Smooth muscle cell (in vitro differentiated cells): ENCODE measurements around the gene PDZRN4. TPM values are rescaled to one million over a fixed set of nuclear protein-coding genes. Genes with fewer than 3 reads are reported as not detected.

Experiments
- DNase-seq: peaks from one replicate; lab custom pipeline; 2025; ENCODE audit not compliant: unreplicated experiment; lab: John Stamatoyannopoulos, UW
- H2AFZ ChIP-seq: fragments of 200-600 bp; sonication (generic); 2 replicates; pipeline ENCODE4 v1.6.0; 2016; ENCODE audit warnings: antibody characterized with exemption, low read depth, mild to moderate bottlenecking
- H3F3A ChIP-seq: fragments of 200-600 bp; sonication (generic); 2 replicates; pipeline ENCODE4 v1.6.0; 2017; ENCODE audit warnings: antibody characterized with exemption, low read depth
- H3K27ac ChIP-seq: fragments of 200-600 bp; sonication (generic); 2 replicates; pipeline ENCODE4 v1.5.1; 2016; ENCODE audit warnings: low read depth, mild to moderate bottlenecking
- H3K27me3 ChIP-seq: fragments of 200-600 bp; sonication (generic); 2 replicates; pipeline ENCODE4 v1.6.1; 2016; ENCODE audit warnings: low read depth, mild to moderate bottlenecking
- H3K36me3 ChIP-seq: fragments of 200-600 bp; sonication (generic); 2 replicates; pipeline ENCODE4 v1.5.1; 2016; ENCODE audit warnings: low read depth
- H3K4me1 ChIP-seq: fragments of 200-600 bp; sonication (generic); 2 replicates; pipeline ENCODE4 v1.5.1; 2016; ENCODE audit warnings: low read depth
- H3K4me2 ChIP-seq: fragments of 200-600 bp; sonication (generic); 2 replicates; pipeline ENCODE4 v1.6.0; 2016; ENCODE audit warnings: mild to moderate bottlenecking
- H3K4me3 ChIP-seq: fragments of 200-600 bp; sonication (generic); 2 replicates; pipeline ENCODE4 v1.5.1; 2016; ENCODE audit warnings: mild to moderate bottlenecking
- H3K79me2 ChIP-seq: fragments of 200-600 bp; sonication (generic); 2 replicates; pipeline ENCODE4 v1.6.0; 2016; ENCODE audit warnings: low read depth, mild to moderate bottlenecking
- H3K9ac ChIP-seq: fragments of 200-600 bp; sonication (generic); 2 replicates; pipeline ENCODE4 v1.6.0; 2016; ENCODE audit warnings: low read depth
- H3K9me3 ChIP-seq: fragments of 200-600 bp; sonication (generic); replicated peaks from 2 replicates; pipeline ENCODE4 v1.5.1; 2016; ENCODE audit warnings: low read depth
- H4K20me1 ChIP-seq: fragments of 200-600 bp; sonication (generic); 2 replicates; pipeline ENCODE4 v1.6.0; 2016; ENCODE audit warnings: low read depth
- WGBS: methylation state at CpG from one replicate; pipeline ENCODE4 v1.1.7; 2016; ENCODE audit warnings: low lambda C conversion rate; 5-methylcytosine and 5-hydroxymethylcytosine counted together
- polyA plus RNA-seq: library from polyadenylated mRNA; unstranded; fragments of >200 nt; fragmentation: Nextera tagmentation; extraction: Ambion mirVana; gene quantifications from 2 replicates; pipeline ENCODE4 v1.2.1, GENCODE V29; 2016
- total RNA-seq: library from RNA; depleted of rRNA; stranded (reverse); fragments of >200 nt; gene quantifications from 2 replicates; pipeline ENCODE4 v1.2.3, GENCODE V29; 2014
- TF ChIP-seq, protein P1 (sequence below): fragments of 200-600 bp; sonication (generic); IDR thresholded peaks from 2 replicates; pipeline ENCODE4 v1.5.1; 2017; ENCODE audit warnings: borderline replicate concordance, mild to moderate bottlenecking, antibody characterized with exemption; ENCODE audit not compliant: insufficient read depth, poor library complexity, severe bottlenecking

PDZRN4 gene
- total RNA-seq (5.4 and 8.3 TPM in 2 replicates), polyA plus RNA-seq (4.7 and 4.8 TPM in 2 replicates)

DNA sequence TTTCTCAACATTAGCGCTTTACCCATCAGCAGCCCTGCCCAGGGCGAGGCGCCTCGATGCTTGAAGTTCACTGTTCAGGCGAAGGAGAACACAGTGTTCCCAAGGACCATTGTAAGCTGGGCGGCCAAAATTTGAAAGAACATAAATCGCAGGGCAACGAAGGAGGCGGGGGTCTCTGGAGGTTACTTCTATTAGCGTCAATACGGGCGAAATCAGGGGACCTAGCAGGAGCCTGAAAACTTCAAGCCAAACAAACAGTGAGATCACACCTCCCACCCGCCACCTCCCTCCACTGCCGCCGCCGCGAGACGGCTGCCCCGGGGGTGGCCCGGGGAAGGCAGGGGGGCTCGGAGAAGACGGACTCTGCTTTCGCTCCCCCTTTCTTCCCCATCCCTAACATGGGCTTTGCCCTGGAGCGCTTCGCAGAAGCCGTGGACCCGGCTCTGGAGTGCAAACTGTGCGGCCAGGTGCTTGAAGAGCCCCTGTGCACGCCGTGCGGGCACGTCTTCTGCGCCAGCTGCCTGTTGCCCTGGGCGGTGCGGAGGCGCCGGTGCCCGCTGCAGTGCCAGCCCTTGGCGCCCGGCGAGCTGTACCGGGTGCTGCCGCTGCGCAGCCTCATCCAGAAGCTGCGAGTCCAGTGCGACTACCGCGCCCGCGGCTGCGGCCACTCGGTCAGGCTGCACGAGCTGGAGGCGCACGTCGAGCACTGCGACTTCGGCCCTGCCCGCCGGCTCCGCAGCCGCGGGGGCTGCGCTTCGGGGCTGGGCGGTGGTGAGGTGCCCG, at the start of gene PDZRN4:
Gene PDZRN4 (plus strand): TSS at position 263 of the 783 bp plus-strand sequence.
- Histone ChIP-seq H3K4me2 (peak within 1 kb of the TSS; percentile 86), H3K4me3 (peak within 1 kb of the TSS; percentile 45), H4K20me1 (no peaks in the 10 kb centered on the region), H3K4me1 (peaks cover 12% of the 10 kb centered on the region), H3K36me3 (no peaks in the 10 kb centered on the region), H2AFZ (peak within 1 kb of the TSS; percentile 79), H3K9me3 (no peaks in the 10 kb centered on the region), H3K79me2 (no peaks in the 10 kb centered on the region), H3F3A (no peaks in the 10 kb centered on the region), H3K27me3 (peaks cover 72% of the 10 kb centered on the region), H3K9ac (no peak within 1 kb of the TSS), H3K27ac (no peak within 1 kb of the TSS)
- 5% methylated on average over 47 of the region's 67 CpGs for whole genome bisulfite sequencing
- DNase-seq, result no peak
- TF ChIP-seq, protein P1, sequence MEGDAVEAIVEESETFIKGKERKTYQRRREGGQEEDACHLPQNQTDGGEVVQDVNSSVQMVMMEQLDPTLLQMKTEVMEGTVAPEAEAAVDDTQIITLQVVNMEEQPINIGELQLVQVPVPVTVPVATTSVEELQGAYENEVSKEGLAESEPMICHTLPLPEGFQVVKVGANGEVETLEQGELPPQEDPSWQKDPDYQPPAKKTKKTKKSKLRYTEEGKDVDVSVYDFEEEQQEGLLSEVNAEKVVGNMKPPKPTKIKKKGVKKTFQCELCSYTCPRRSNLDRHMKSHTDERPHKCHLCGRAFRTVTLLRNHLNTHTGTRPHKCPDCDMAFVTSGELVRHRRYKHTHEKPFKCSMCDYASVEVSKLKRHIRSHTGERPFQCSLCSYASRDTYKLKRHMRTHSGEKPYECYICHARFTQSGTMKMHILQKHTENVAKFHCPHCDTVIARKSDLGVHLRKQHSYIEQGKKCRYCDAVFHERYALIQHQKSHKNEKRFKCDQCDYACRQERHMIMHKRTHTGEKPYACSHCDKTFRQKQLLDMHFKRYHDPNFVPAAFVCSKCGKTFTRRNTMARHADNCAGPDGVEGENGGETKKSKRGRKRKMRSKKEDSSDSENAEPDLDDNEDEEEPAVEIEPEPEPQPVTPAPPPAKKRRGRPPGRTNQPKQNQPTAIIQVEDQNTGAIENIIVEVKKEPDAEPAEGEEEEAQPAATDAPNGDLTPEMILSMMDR, result no peak

DNA sequence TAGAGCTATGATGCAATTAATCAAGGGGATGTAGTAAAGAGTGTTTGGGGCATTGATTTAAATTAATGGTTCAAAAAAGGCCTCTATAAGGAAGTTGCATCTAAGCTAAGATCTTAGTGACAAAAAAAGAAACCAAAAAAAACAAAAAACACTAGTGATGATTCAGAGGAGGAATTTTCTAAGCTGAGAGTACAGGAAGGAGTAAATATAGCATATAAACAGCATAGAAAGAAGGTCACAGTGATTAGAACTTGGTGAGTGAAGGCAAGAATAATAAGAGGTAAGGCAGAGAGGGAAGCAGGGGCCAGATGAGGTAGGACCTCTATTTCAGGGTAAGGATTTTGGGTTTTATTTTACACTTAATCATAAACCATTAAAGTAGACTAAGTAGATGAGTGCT, 48.0 kb upstream of the PDZRN4 start:
- peak overlapping the region; percentile 28 for H2AFZ ChIP-seq
- no peaks in the 10 kb centered on the region for H3K9me3 ChIP-seq
- no peak overlapping the region for H3K27ac ChIP-seq
- H3K27me3 ChIP-seq, result no peaks in the 10 kb centered on the region
- no peak overlapping the region for H3K9ac ChIP-seq
- no peak overlapping the region for H3K4me3 ChIP-seq
- peaks cover 5% of the 10 kb centered on the region for H3K4me1 ChIP-seq
- TF ChIP-seq, protein P1, result no peak
- H3K36me3 ChIP-seq, result no peaks in the 10 kb centered on the region
- H3F3A ChIP-seq, result no peaks in the 10 kb centered on the region
- H3K4me2 ChIP-seq, result peak overlapping the region; percentile 15
- no peaks in the 10 kb centered on the region for H4K20me1 ChIP-seq
- H3K79me2 ChIP-seq, result no peaks in the 10 kb centered on the region
- no peak for DNase-seq

DNA sequence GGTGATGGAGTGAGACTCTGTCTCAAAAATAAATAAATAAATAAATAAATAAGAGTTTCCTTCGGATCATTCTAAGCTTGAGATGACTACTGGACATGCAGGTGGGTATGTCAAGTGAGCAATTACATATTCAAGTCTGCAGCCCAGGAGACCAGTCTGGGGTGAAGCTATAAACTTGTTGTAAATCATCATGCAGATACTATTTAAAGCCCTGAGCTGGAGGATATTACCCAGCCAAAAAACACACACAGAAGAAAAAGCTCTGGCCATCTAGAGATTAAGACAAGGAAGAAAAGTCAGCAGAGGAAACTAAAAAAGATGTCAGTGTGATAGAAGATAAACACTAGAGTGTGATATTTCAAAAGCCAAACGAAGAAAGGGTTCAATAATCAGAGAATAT, 47.0 kb upstream of the PDZRN4 start:
- Histone ChIP-seq H3K4me2 (no peak overlapping the region), H3K36me3 (no peaks in the 10 kb centered on the region), H3K27me3 (no peaks in the 10 kb centered on the region), H3K27ac (no peak overlapping the region), H3F3A (no peaks in the 10 kb centered on the region), H3K79me2 (no peaks in the 10 kb centered on the region), H2AFZ (no peak overlapping the region), H3K9ac (no peak overlapping the region), H3K4me3 (no peak overlapping the region), H3K4me1 (peaks cover 5% of the 10 kb centered on the region), H4K20me1 (no peaks in the 10 kb centered on the region), H3K9me3 (no peaks in the 10 kb centered on the region)
- 66% methylated on average over 2 of the region's 2 CpGs for WGBS
- no peak for DNase-seq
- TF ChIP-seq, protein P1, result no peak

DNA sequence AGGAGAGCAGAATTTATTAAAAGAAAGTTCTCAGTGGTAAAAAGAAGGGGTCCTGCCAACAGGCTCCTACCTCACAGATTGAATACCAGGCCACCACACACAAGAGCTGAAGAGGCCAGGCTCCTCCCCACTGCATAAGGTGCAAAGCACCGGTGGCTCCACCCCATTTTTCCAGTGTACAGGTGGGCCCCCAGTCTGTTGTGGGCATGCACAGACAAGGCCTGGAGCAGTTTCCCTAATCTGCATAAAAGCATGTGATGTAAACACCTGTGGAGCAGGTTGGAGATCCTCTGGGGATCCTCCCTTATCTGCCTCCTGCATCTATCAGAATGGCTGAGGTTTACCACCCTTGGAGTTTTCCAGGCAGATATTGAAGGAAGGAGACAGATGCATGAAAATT, 45.7 kb upstream of the PDZRN4 start:
- H3K9ac ChIP-seq, result no peak overlapping the region
- 82% methylated on average over 1 of the region's 1 CpG for WGBS
- no peak for DNase-seq
- H2AFZ ChIP-seq, result no peak overlapping the region
- H4K20me1 ChIP-seq, result no peaks in the 10 kb centered on the region
- H3K4me2 ChIP-seq, result no peak overlapping the region
- H3F3A ChIP-seq, result no peaks in the 10 kb centered on the region
- TF ChIP-seq, protein P1, result no peak
- H3K4me3 ChIP-seq, result no peak overlapping the region
- H3K36me3 ChIP-seq, result no peaks in the 10 kb centered on the region
- H3K79me2 ChIP-seq, result no peaks in the 10 kb centered on the region
- no peaks in the 10 kb centered on the region for H3K9me3 ChIP-seq
- no peaks in the 10 kb centered on the region for H3K27me3 ChIP-seq
- peaks cover 5% of the 10 kb centered on the region for H3K4me1 ChIP-seq
- H3K27ac ChIP-seq, result no peak overlapping the region
